HG03025 (cell line): ENCODE results near the gene CXCL3.

Experiments used
- ATAC-seq: cut with Tn5 transposase; IDR thresholded peaks from one replicate; pipeline ENCODE4 v1.9.1; 2021; ENCODE audit warnings: mild to moderate bottlenecking, moderate library complexity; ENCODE audit not compliant: unreplicated experiment, low FRiP score

CXCL3 gene

DNA sequence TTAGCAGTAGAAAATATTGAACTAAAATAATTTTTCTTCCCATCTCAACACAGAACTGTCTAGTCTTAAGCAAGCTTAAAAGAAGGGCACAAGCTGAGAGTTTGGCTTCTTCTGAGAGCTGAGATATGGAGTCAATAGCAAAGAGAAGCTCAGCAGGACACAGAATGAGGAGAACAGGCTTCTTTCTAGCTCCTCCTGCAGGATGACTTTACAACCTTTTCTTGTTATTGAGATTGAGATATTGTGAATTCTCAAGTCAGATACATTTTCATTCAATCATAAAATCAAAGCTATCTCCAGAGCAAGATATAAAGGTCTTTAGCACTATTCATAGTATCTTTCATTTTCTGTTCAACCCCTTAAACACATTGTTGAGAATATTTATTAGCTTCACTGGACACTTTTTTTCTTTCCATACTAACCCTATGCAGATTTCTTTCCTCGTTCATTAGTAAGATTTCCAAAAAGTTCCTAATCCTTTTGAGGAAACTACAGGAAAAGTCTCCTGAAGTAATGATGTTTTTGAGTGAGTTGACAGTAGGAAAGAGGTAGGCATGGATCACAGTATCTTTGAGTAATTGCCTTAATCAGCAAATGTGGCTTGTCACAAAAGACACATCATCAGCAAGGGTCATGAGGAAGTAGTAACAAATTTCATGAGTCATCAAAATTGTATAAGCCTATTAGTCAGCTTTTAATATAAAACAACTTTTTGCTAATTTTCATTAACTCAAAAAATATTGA lies 17.8 kb upstream of the CXCL3 start:
- no peak for ATAC-seq

DNA sequence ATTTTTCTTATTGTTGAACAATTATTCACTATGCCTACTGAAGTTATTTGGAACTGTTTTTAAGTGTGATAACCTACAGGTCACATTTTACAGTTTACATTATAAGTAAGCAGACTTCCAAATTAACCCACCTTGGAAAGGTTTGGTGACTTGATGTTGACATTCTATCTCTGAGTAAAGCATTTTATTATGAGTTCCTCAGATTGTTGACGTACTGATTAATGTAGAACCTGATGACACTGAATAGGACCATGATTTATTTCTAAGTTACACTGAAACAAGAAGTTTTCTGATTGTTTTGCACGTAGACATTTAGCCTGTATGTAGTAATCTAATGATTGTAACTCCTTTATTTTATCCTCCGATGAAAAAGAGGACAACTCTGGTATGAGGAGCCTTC lies 17.0 kb upstream of the CXCL3 start:
- ATAC-seq, result no peak

- ATAC-seq, result no peak
Observed at GRCh38 chr4:74055096-74055495, 16.6 kb upstream of the CXCL3 start.

- ATAC-seq, result no peak
Observed at GRCh38 chr4:74054483-74055047, 16.1 kb upstream of the CXCL3 start.

GRCh38 chr4:74047152-74047551 lies 8.7 kb upstream of the CXCL3 start:
- no peak for ATAC-seq

GRCh38 chr4:74045772-74046171 lies 7.3 kb upstream of the CXCL3 start:
- ATAC-seq, result no peak

GRCh38 chr4:74045247-74045646 lies 6.8 kb upstream of the CXCL3 start:
- ATAC-seq, result no peak

GRCh38 chr4:74044677-74045076 lies 6.2 kb upstream of the CXCL3 start:
- no peak for ATAC-seq

- ATAC-seq, result no peak
Observed at GRCh38 chr4:74042681-74043080, 4.2 kb upstream of the CXCL3 start.

GRCh38 chr4:74041418-74041817 lies 2.9 kb upstream of the CXCL3 start:
- ATAC-seq, result no peak

DNA sequence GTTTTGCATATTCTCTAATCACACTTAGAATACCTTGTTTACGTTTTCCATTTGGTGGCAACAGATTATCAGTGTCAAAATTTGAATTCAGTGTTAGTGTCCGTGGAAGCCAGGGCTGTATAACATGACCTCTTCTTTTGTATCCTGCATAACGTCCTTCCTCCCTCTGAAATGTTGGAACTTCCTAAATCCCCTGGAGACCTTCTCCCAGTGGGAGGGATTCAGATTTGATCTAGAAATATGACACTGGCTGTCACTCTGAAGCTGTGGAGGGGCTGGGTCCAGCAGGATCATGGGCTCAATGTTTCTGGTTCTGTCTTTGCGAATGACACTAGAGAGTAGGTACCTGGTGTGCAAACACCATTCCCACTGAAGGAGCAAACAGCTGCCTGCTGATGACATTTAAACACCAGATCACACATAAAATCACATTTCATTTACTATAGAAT lies 850 bp upstream of the CXCL3 start:
- no peak for ATAC-seq

GRCh38 chr4:74038086-74038424 lies 434 bp downstream of the CXCL3 start:
- no peak for ATAC-seq

DNA sequence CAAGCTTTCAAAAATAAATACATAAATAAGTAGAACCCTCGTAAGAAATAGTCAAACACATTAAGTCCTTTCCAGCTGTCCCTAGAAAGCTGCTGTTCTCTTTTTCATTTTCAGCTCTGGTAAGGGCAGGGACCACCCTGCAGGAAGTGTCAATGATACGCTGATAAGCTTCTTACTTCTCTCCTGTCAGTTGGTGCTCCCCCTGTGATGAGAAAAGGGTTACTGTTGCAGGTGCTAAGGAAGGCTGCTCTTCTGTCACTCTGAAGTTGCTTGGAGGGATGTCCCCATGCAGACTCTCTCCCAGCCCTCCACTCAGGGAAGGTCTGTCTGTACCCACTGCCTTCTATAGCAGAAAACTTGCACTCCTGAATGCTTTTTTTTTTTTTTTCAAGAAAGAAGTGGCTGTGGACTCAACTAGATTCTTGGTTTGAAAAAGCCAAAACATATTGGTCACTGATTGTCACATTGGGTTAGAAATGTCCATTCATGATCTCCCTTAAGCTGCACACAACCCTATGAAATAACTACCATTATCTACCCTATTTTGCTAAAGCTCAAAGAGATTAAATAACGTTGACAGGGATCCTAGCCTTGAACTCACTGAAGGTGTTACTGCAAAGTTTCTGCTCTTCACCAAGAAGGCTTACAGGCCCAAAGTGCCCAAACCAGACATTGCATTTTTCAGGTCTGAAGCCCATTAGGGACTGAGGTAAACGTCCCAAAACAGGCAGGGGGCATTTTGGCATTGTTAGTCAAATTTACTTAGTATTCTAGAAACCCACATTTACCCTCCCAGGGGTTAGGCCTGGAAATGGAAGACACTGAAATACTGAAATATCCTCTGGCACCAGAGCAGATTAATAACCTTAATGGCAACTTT lies 1.2 kb downstream of the CXCL3 start:
- ATAC-seq, result no peak

DNA sequence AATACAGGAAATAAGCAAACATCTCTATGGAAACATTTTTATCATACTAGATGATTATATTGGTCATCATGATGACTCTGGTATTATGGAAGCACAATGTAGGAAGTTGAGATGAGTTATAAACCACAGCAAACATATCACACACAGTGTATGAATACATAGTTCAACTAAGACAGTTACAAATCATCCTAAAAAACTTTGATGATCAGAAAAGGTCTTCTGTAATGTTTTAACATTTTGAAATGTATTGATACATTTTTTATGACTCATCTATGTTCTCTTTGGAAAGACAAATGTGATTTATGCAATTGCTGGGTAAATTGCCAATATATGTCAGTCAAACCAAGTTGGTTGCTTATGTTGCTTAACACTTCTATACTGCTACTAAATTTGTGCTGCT lies 4.8 kb downstream of the CXCL3 start:
- no peak for ATAC-seq

GRCh38 chr4:74032064-74032463 lies 6.4 kb downstream of the CXCL3 start:
- no peak for ATAC-seq

DNA sequence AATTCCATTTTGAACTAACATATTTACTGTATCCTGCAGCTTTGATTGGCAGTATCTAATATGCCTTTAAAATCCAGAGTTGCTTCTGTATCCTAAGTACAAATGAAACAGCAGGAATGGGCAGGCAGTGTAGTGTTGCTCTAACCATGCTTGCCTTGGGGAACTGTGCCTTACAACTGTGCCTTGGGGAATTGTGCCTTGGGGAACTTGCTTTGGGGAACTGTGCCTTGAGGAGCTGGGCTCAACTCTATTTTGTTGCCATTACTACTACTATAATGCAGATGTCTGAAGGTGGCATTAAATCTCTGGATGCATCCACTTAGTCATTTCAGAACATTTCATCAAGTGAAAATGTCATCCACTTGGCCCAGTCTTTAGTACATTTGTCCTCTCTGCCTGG lies 6.9 kb downstream of the CXCL3 start:
- ATAC-seq, result no peak

DNA sequence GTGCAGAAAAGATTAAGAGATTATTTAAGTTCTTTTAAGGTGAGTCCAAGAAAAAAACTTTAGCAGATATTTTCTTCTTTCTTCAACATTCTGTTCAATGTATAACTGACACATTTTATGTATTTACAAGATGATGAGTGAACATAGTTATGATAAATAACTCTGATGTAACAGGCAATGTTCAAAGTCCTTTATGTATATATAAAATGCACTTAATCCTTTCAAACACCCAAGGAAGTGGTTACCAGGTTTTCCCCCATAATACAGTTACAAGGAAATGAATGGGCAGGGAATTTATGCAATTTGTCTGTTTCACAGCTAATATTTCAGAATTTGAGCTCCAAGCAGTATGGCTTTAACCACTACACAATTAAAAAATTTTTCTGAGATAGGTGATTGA lies 8.2 kb downstream of the CXCL3 start:
- ATAC-seq, result no peak

- ATAC-seq, result no peak
Observed at GRCh38 chr4:74028504-74028903, 10.0 kb downstream of the CXCL3 start.

DNA sequence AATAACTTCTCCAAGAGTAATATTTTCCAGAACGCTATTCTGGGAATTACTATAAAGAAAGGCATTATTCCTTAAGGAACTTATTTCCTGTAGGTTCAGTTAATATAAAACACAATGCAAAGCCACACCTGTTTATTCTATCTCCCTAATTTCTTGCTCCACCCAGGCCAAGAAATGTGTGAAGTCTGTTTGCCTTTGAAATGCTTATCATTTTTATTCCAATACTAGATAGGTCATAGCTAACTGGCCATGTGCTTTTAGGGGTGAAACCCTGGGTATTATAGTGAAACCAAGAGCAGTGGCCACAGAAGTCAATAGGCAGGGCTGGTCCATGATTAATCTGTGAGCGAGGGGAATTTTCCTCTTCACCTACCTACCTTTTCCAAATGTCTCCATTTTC lies 14.8 kb downstream of the CXCL3 start:
- ATAC-seq, result no peak

DNA sequence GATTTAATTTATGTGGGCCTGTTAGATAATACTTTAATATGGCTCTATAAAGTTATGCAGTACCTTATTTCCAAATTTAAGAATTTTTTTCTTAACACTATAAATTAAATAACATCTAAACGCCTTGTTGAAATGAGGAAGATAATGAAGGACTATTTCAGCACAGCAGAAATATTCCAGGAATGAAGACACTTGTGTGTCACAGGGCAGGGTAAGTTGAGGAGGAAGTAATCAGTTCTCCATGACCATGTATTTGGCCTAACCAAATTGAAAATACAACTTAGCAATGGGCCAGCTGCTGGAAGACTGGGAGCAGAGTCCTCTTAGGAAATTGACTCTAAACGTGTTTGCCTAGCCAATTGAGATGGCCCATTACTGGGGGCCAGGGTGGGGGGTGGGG lies 16.9 kb downstream of the CXCL3 start:
- no peak for ATAC-seq

DNA sequence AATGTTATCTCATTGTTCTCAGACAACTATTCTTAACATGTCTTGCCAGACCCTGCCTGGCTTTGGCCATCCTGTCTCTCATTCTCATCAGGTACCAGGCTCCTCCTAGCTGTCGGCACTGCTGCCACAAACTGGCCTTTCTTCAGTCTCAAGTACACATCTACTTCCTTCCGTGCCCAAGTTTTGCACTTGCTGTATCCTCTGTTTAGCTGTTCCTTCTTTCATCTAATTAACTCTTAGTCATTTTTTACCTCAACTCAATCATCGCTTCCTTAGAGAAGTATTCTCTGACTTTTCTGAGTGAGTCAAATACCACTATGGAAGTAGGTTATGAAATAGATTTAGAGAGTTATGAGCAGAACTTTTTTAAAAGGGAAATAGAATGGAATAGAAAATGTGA lies 19.7 kb downstream of the CXCL3 start:
- ATAC-seq, result no peak

GRCh38 chr4:74018116-74018515 lies 20.4 kb downstream of the CXCL3 start:
- no peak for ATAC-seq
